Stimulated activated CD4-positive, alpha-beta T cell treated with anti-CD3 and anti-CD28 coated beads, Interleukin-1b, Interleukin-23, amount 100 ng/mL, for 48 hours (primary cell): Measurements from ENCODE around the gene HBEGF.
A peak's percentile ranks its signal among the peaks of the same experiment; 100 is the strongest.

Source experiments
- DNase-seq: peaks from one replicate; pipeline ENCODE4 v3.0.0-alpha.2; 2020

Gene HBEGF

GRCh38 chr5:140346348-140347221 lies at the start of gene HBEGF:
Gene HBEGF (minus strand): TSS chr5:140346603. CDS start chr5:140346328, 275 bp downstream.
- peak; percentile 34 for DNase-seq

DNA sequence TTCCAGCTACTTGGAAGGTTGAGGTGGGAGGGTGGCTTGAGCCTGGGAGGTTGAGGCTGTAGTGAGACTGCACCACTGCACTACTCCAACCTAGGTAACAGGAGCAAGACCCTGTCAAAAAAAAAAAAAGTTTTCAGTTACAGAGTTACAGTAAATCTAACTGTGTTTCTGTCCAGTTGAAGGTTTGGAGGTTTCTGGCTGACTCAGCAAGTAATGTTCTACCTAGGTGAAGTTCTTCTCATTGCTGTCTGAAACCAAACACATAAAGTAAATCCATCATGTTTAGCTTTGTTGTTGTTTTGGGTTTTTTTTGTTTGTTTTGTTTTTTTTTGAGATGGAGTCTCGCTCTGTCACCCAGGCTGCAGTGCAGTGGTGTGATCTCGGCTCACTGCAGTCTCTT lies 47.3 kb upstream of the HBEGF start:
- no peak for DNase-seq

GRCh38 chr5:140391732-140392131 lies 45.3 kb upstream of the HBEGF start:
- no peak for DNase-seq

- no peak for DNase-seq
These were observed 44.9 kb upstream of the HBEGF start for GRCh38 chr5:140391312-140391711.

DNA sequence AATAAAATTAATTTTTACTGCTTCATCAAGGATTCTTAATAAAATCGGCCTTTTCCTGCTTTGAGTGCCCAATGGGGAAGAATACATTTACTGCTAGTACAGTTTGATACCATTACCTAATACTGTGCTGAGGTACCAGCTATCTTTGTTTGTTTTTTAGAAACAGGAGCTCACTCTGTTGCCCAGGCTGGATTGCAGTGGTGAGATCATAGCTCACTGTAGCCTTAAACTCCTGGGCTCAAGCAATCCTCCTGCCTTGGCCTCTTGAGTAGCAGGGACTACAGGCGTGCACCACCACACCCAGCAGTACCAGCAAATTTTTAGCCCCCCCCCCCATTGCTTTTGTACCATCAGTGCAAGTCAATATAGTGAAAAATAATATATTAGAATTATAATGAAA lies 41.6 kb upstream of the HBEGF start:
- no peak for DNase-seq

DNA sequence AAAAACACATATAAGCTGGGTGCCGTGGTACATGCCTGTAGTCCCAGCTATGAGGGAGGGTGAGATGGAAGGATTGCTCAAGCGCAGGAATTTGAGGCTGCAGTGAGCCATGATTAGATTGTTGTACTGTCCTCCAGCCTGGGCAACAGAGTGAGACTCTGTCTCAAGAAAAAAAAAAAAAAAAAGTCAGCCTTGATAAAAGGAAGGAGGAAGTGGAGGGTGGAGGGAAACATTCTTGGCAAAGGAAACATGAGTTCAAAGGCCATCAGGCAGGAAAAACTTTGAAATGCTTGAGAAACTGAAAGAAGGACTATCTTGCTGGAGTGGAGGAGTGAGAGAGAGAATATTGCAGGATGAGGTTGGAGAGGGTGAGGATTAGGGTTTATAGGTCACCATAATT lies 36.9 kb upstream of the HBEGF start:
- DNase-seq = no peak

- no peak for DNase-seq
These were observed 36.5 kb upstream of the HBEGF start for GRCh38 chr5:140382866-140383265.

- peak; percentile 40 for DNase-seq
These were observed 35.6 kb upstream of the HBEGF start for GRCh38 chr5:140381972-140382371.

GRCh38 chr5:140381351-140381750 lies 34.9 kb upstream of the HBEGF start:
- DNase-seq = no peak

- peak; percentile 35 for DNase-seq
These were observed 26.6 kb upstream of the HBEGF start for GRCh38 chr5:140372971-140373487.

DNA sequence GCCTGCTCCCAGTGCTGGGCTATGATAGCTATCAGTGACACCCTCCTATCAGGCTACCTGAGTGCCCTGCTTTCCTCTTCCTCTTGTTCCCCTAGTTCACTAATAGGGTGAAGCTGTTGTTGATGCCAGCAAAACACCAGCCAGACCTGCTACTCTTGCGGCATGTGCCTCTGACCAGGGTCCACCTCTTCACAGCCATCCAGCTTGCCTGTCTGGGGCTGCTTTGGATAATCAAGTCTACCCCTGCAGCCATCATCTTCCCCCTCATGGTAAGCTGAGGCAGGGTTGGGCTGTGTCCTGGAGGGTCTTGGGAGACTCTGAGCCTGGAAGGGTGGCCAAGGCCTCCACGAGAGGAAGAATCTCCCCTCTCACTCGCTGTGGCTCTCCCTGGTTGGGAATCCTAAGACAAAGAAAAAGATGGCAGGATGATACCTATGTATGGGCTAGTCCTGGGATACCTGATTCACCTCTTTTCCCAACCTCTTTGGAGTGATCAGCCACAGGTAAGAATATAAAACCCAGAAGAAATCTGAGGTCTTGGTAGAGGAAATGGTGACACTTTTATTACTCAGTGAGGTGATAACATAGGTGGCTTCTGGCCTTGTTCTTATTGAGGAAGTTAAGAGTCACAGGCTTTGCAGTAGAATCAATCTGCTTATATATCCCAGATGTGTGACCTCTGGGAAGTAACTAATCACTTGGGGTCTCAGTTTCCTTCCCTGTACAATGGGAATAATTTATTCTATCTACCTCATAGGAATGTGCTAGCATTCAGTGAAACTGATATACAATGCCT lies 25.2 kb upstream of the HBEGF start:
- DNase-seq = no peak

DNA sequence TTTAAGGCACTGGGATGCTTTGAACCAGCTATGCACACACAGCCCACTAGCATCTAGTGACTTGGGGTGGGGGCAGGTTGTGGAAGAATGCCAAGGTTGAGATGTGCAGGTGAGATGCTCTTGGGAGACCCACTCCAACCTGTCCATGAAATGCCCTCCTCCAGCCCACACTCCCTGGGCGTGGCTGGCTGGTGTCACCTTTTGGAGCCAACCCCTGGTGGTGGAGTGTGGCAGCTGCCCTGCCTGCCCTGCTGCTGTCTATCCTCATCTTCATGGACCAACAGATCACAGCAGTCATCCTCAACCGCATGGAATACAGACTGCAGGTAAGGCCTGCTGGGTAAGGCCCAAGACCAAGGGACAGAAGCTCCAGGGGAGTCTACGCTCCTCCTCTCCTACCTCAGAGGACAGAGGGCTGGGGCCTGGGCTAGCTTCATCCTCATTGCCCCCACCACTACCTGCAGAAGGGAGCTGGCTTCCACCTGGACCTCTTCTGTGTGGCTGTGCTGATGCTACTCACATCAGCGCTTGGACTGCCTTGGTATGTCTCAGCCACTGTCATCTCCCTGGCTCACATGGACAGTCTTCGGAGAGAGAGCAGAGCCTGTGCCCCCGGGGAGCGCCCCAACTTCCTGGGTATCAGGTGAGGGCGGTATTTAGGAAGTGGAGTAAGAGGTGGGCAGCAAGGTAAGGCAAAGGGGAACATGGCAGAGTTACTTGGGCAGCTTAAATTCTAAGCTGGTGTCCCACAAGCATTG lies 21.0 kb upstream of the HBEGF start:
- DNase-seq = no peak

DNA sequence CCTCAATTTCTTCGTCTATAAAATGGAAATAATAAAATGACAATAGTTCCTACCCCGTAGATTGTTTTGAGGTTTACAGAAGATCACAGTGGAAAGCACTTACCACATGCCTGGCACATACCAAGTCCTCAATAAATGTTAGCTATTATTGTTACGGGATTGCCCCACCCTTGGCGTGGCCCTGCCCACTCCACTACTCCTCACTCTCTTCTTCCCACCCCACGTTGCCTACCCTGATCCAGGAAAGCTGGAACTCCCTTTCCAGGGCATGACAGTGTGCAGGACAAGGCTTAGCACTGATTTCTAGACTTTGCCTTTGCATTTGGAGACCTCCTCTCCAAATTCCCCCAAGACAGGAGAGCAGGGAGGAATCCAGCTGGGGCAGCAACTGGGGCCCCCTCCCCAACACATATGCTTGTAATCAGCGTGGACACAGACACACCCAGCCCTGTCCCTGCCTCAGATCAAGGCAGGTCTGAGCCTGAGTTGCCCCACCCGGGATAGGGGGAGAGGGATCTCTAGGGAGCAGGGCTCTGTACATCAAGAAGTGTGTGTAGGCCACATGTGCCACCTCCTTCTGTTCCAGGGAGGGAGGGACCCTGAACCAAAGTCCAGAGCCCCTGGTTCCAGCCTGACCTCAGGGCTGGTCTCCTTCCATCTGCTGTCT lies 20.3 kb upstream of the HBEGF start:
- no peak for DNase-seq

GRCh38 chr5:140365941-140366340 lies 19.5 kb upstream of the HBEGF start:
- no peak for DNase-seq

DNA sequence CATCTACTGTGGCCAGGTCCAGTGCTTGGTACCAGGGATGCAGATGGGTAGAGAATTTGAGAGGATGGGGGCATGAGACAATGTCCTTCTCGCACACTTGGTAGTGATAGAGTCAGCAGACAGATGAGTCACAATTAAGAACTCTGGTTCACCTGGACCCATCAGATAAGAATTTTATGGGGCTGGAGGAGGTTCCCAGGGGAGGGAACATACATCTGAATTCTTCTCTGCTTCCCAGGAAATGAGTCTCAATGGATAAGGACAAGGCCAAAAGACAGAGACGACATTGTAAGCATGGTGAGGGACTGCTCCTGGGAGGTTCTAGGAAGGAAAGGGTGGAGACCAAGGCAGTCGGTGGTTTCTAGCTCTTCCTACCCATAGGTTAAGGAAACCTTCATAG lies 18.9 kb upstream of the HBEGF start:
- DNase-seq = no peak

DNA sequence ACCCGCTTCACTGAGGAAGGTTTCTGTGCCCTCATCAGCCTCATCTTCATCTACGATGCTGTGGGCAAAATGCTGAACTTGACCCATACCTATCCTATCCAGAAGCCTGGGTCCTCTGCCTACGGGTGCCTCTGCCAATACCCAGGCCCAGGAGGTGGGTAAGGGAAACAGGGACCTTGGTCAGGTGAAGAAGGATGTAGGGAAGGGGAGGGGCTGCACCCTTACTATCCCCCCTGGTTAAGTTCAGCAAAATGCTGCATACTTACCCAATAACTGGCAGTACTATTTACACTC lies 18.0 kb upstream of the HBEGF start:
- DNase-seq = no peak

- no peak for DNase-seq
These were observed 17.4 kb upstream of the HBEGF start for GRCh38 chr5:140363631-140364471.

DNA sequence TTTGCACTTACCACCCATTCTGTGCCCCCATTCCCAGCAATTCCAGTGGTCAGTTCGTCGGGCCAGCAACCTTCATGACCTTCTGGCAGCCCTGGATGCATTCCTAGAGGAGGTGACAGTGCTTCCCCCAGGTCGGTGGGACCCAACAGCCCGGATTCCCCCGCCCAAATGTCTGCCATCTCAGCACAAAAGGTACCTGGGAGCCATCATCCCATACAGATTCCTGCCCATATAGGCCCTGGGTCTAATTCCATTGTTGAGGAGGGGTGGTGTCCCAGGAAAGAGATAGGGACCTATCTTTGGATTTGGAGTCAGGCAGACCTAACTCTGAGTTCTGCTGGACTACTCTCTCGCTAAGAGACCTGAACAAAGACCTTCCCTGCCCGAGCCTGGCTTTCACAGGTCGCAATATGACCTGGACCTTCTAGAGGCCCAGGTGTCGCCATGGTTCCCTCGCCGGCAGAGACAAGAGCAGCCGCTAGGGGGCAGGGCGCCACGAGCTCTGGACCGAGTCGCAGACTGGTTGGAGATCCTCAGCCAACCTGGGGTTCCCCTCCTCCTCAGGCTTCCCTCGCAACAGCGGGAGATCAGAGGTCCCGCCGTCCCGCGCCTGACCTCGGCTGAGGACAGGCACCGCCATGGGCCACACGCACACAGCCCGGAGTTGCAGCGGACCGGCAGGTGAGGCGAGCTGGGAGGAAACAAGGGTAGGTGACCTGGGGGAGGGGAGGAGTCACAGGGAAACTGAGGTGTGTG lies 16.6 kb upstream of the HBEGF start:
- DNase-seq = peak; percentile 85

DNA sequence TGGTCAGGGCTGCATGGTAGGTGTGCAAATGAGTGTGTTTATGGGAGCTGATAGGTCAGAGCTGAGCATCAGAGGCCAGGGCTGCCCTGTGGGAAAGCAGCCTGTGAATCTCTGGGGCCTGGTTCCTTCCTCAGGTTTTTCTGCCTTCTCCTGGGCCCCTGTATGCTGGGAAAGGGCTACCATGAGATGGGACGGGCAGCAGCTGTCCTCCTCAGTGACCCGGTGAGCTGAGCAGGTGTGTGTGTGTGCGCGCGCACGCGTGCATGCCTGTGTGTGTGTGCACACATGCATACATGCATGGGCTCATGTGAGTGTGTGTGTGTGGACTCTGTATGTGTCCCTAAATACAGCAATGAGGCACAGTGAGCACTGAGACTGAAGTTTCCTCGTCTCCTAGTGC lies 15.9 kb upstream of the HBEGF start:
- no peak for DNase-seq

- no peak for DNase-seq
These were observed 15.5 kb upstream of the HBEGF start for GRCh38 chr5:140361901-140362300.
